Upper lobe of left lung (tissue), 6 donors: ENCODE measurements around the gene CPNE4. TPM values are rescaled to one million over a fixed set of nuclear protein-coding genes. Genes with fewer than 3 reads are reported as not detected.

Experiments used
- ATAC-seq, 2 donors: fragments of 200-7000 bp; cut with Tn5 transposase; one replicate each; pipeline ENCODE4 v1.9.1; 2022; ENCODE audit warnings: mild to moderate bottlenecking in 2 of 2, moderate library complexity in 2 of 2; ENCODE audit not compliant: low FRiP score in 2 of 2
- DNase-seq, 2 donors: peaks; one replicate each; pipeline ENCODE4 v3.0.0-alpha.2; 2019 to 2020
- H3K27ac ChIP-seq, 4 donors: fragments of 200-600 bp; sonication (generic); one replicate each; pipeline ENCODE4 v1.5.1; 2016 to 2019
- H3K27me3 ChIP-seq, 4 donors: fragments of 200-600 bp; sonication (generic); one replicate each; pipeline ENCODE4 v1.5.1; 2017 to 2019
- H3K36me3 ChIP-seq, 4 donors: fragments of 200-600 bp; sonication (generic); one replicate each; pipeline ENCODE4 v1.5.1; 2016 to 2019
- H3K4me1 ChIP-seq, 4 donors: fragments of 200-600 bp; sonication (generic); one replicate each; pipeline ENCODE4 v1.5.1; 2018 to 2019
- H3K4me3 ChIP-seq, 4 donors: fragments of 200-600 bp; sonication (generic); one replicate each; pipeline ENCODE4 v1.5.1; 2017 to 2019; ENCODE audit warnings: mild to moderate bottlenecking in 2 of 4, moderate library complexity in 1 of 4
- H3K9me3 ChIP-seq, 4 donors: fragments of 200-600 bp; sonication (generic); one replicate each; pipeline ENCODE4 v1.5.1; 2018 to 2019
- EP300 ChIP-seq, 4 donors: sonication (generic); formaldehyde crosslinking; IDR thresholded peaks; one replicate each; pipeline ENCODE4 v1.5.1; 2017; ENCODE audit warnings: antibody characterized with exemption in 4 of 4, control low read depth in 2 of 4
- POLR2A ChIP-seq, 4 donors: fragments of 450-650 bp; IDR thresholded peaks; one replicate each; pipeline ENCODE4 v1.5.1; 2016 to 2017; ENCODE audit warnings: antibody characterized with exemption in 4 of 4, mild to moderate bottlenecking in 2 of 4
- POLR2AphosphoS5 ChIP-seq, 2 donors: sonication (generic); formaldehyde crosslinking; IDR thresholded peaks; one replicate each; pipeline ENCODE4 v1.5.1; 2017; ENCODE audit warnings: antibody characterized with exemption in 2 of 2
- WGBS, 2 donors: methylation state at CpG; one replicate each; pipeline ENCODE4 v1.1.5; 2017 to 2018; 5-methylcytosine and 5-hydroxymethylcytosine counted together
- total RNA-seq, 6 donors: library from RNA; depleted of rRNA in 4 of 6; stranded (reverse); fragments of >200 nt in 4 of 6; gene quantifications; one replicate each; pipeline versions ENCODE4 v1.1.0 to v1.2.1, GENCODE V29; 2016 to 2021
- TF ChIP-seq, protein P1 (sequence below), 6 experiments: fragments of 450-650 bp in 4 of 6; fragments of 200-600 bp in 2 of 6; sonication (generic) in 2 of 6; IDR thresholded peaks; one replicate each; pipeline ENCODE4 v1.5.1; 2016 to 2019; ENCODE audit warnings: antibody characterized with exemption in 6 of 6
- donor health status: DM: no; HTN: no; CAD: no; lungs with moderate emphysema.
- donor health status: DM: no; HTN: yes; CAD: no; lungs with severe emphysema.

CPNE4 gene
- total RNA-seq, 6 donors from 2014 or later, result 0.34 to 2.1 (median 0.47) TPM; not detected in 3

DNA sequence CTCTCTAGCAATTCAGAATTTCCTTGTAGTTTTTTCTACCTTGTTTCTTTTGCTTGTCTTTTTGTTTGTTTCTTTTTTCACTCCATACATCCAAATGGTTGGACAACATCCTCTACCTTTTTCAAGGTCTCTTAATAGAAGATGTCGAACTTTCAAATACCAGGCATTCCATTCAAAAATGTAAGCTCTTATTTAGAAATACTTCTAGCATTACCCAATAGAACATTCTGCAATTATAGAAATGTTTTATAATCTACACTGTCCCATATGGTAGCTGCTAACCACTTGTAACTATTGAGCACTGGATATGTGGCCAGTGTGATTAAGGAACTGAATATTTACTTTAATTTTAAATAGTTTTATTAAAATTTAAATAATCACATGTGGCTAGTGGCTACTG lies 335.8 kb downstream of the CPNE4 start:
- 64 to 72% methylated on average over 1 of the region's 1 CpG for WGBS, 2 donors

GRCh38 chr3:131694376-131694775 lies 340.4 kb downstream of the CPNE4 start:
- no peak overlapping the region for H3K4me3 ChIP-seq
- DNase-seq, result no peak
- no peaks in the 10 kb centered on the region for H3K27me3 ChIP-seq
- no peaks in the 10 kb centered on the region for H3K9me3 ChIP-seq
- WGBS, 2 donors, result 83 to 89% methylated on average over 4 of the region's 4 CpGs
- no peak overlapping the region for H3K27ac ChIP-seq
- no peak for ATAC-seq
- no peak for TF ChIP-seq POLR2A (IDR thresholded peaks at IDR 0.05)
- TF ChIP-seq, protein P1, sequence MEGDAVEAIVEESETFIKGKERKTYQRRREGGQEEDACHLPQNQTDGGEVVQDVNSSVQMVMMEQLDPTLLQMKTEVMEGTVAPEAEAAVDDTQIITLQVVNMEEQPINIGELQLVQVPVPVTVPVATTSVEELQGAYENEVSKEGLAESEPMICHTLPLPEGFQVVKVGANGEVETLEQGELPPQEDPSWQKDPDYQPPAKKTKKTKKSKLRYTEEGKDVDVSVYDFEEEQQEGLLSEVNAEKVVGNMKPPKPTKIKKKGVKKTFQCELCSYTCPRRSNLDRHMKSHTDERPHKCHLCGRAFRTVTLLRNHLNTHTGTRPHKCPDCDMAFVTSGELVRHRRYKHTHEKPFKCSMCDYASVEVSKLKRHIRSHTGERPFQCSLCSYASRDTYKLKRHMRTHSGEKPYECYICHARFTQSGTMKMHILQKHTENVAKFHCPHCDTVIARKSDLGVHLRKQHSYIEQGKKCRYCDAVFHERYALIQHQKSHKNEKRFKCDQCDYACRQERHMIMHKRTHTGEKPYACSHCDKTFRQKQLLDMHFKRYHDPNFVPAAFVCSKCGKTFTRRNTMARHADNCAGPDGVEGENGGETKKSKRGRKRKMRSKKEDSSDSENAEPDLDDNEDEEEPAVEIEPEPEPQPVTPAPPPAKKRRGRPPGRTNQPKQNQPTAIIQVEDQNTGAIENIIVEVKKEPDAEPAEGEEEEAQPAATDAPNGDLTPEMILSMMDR (IDR thresholded peaks at IDR 0.05), result no peak
- no peak for TF ChIP-seq POLR2AphosphoS5 (IDR thresholded peaks at IDR 0.05)
- no peak for TF ChIP-seq EP300 (IDR thresholded peaks at IDR 0.05)
- no peaks in the 10 kb centered on the region for H3K36me3 ChIP-seq
- no peaks in the 10 kb centered on the region for H3K4me1 ChIP-seq

More for the DNA sequence above, 335.8 kb downstream of the CPNE4 start:
- DNase-seq (no peak), ATAC-seq (no peak)
- no peak overlapping the region for H3K4me3 ChIP-seq
- no peaks in the 10 kb centered on the region for H3K27me3 ChIP-seq
- H3K4me1 ChIP-seq, result no peaks in the 10 kb centered on the region
- no peak overlapping the region for H3K27ac ChIP-seq
- no peaks in the 10 kb centered on the region for H3K9me3 ChIP-seq
- no peaks in the 10 kb centered on the region for H3K36me3 ChIP-seq
- TF ChIP-seq POLR2AphosphoS5 (IDR thresholded peaks at IDR 0.05), result no peak
- TF ChIP-seq, protein P1 (IDR thresholded peaks at IDR 0.05), result no peak
- TF ChIP-seq POLR2A (IDR thresholded peaks at IDR 0.05), result no peak
- no peak for TF ChIP-seq EP300 (IDR thresholded peaks at IDR 0.05)

DNA sequence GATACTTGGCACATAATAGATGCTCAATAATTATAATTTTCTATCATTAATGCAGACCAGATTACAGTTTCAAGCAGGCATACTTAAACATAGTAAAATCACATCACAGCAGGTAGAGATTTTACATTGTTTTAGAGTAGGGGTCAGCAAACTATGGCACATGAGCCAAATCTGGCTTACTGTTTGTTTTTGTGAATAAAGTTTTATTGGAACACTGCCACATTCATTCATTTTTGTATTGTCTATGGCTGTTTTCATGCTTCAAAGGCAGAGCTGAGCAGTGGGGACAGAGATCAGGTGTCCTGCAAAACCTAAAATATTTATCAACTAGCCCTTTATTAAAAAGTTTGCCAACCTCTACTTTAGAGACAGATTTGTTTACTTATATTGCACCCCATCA lies 342.5 kb downstream of the CPNE4 start:
- no peak overlapping the region for H3K4me3 ChIP-seq
- ATAC-seq (no peak), DNase-seq (no peak)
- H3K9me3 ChIP-seq, result no peaks in the 10 kb centered on the region
- no peak overlapping the region for H3K27ac ChIP-seq
- no peaks in the 10 kb centered on the region for H3K27me3 ChIP-seq
- H3K36me3 ChIP-seq, result no peaks in the 10 kb centered on the region
- H3K4me1 ChIP-seq, result no peaks in the 10 kb centered on the region
- TF ChIP-seq POLR2A (IDR thresholded peaks at IDR 0.05), result no peak
- no peak for TF ChIP-seq EP300 (IDR thresholded peaks at IDR 0.05)
- TF ChIP-seq, protein P1 (IDR thresholded peaks at IDR 0.05), result no peak
- no peak for TF ChIP-seq POLR2AphosphoS5 (IDR thresholded peaks at IDR 0.05)

DNA sequence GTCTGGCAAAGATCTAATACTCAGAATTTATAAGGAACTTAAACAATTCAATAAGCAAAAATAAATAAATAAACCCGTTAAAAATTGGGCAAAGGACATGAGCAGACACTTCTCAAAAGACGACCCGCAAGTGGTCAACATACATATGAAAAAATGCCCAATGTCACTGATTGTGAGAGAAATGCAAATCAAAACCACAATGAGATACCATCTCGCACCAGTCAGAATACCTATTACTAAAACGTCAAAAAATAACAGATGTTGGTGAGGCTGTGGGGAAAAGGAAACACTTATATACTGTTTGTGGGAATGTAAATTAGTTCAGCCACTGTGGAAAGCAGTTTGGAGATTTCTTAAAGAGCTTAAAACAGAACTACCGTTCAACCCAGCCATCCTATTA lies 344.0 kb downstream of the CPNE4 start:
- TF ChIP-seq EP300 (IDR thresholded peaks at IDR 0.05) (no peak), POLR2AphosphoS5 (IDR thresholded peaks at IDR 0.05) (no peak), POLR2A (IDR thresholded peaks at IDR 0.05) (no peak)
- TF ChIP-seq, protein P1 (IDR thresholded peaks at IDR 0.05), result no peak
- ATAC-seq, result no peak

GRCh38 chr3:131688370-131688769 lies 346.4 kb downstream of the CPNE4 start:
- TF ChIP-seq POLR2AphosphoS5 (IDR thresholded peaks at IDR 0.05) (no peak), EP300 (IDR thresholded peaks at IDR 0.05) (no peak), POLR2A (IDR thresholded peaks at IDR 0.05) (no peak)
- TF ChIP-seq, protein P1 (IDR thresholded peaks at IDR 0.05), result no peak
- Histone ChIP-seq H3K36me3 (no peaks in the 10 kb centered on the region), H3K27me3 (no peaks in the 10 kb centered on the region), H3K4me3 (no peak overlapping the region), H3K4me1 (no peaks in the 10 kb centered on the region), H3K27ac (no peak overlapping the region), H3K9me3 (no peaks in the 10 kb centered on the region)
- ATAC-seq (no peak), DNase-seq (no peak)
- WGBS, 2 donors, result 82 to 88% methylated on average over 3 of the region's 3 CpGs

More for the DNA sequence above, 344.0 kb downstream of the CPNE4 start:
- WGBS, 2 donors, result 72 to 88% methylated on average over 6 of the region's 6 CpGs
- no peak for DNase-seq
- no peaks in the 10 kb centered on the region for H3K9me3 ChIP-seq
- no peak overlapping the region for H3K27ac ChIP-seq
- no peaks in the 10 kb centered on the region for H3K36me3 ChIP-seq
- H3K4me1 ChIP-seq, result no peaks in the 10 kb centered on the region
- H3K27me3 ChIP-seq, result no peaks in the 10 kb centered on the region
- H3K4me3 ChIP-seq, result no peak overlapping the region
